Activated naive CD8-positive, alpha-beta T cell treated with anti-CD3 and anti-CD28 coated beads, Interleukin-2, amount 50 U/mL, for 24 hours (primary cell): ENCODE results near the gene TPCN2.

Source experiments
- ATAC-seq: fragments of 150-1000 bp; cut with Tn5 transposase; one replicate; pipeline ENCODE4 v1.10.0; 2021
- DNase-seq: peaks from one replicate; pipeline ENCODE4 v3.0.0; 2021
- H3K27ac Mint-ChIP-seq: one replicate; pipeline ENCODE4 v1.8.0; 2021; ENCODE audit warnings: mild to moderate bottlenecking, mixed read lengths
- H3K27me3 Mint-ChIP-seq: one replicate; pipeline ENCODE4 v1.8.0; 2021; ENCODE audit warnings: mixed read lengths
- H3K36me3 Mint-ChIP-seq: one replicate; pipeline ENCODE4 v1.8.0; 2021; ENCODE audit warnings: low read depth, mixed read lengths
- H3K4me1 Mint-ChIP-seq: one replicate; pipeline ENCODE4 v1.8.0; 2021; ENCODE audit warnings: mixed read lengths
- H3K4me3 Mint-ChIP-seq: one replicate; pipeline ENCODE4 v1.8.0; 2021; ENCODE audit warnings: mild to moderate bottlenecking, moderate library complexity, mixed read lengths
- H3K9me3 Mint-ChIP-seq: one replicate; pipeline ENCODE4 v1.8.0; 2021; ENCODE audit warnings: mixed read lengths

The TPCN2 gene

DNA sequence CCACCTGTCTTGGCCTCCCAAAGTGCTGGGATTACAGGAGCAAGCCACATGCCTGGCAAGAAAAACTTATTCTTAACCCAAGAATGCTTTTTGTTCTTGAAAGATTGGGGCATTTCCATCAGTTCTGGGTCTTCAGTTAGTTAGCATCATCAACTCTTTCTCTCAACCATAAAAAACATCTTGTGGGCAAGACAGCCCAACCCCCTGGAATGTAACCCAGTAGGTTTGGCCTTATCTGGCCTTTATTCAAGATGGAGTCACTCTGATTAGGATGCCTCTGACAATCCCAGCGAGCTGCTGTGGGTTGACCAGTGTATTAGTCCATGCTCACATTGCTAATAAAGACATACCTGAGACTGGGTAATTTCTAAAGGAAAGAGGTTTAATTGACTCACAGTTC lies 9.2 kb upstream of the TPCN2 start:
- Mint-ChIP-seq H3K4me1 (peaks cover 20% of the 10 kb centered on the region), H3K27ac (no peak overlapping the region), H3K9me3 (no peaks in the 10 kb centered on the region), H3K36me3 (no peaks in the 10 kb centered on the region), H3K27me3 (peaks cover 8% of the 10 kb centered on the region), H3K4me3 (no peak overlapping the region)
- DNase-seq (no peak), ATAC-seq (no peak)

DNA sequence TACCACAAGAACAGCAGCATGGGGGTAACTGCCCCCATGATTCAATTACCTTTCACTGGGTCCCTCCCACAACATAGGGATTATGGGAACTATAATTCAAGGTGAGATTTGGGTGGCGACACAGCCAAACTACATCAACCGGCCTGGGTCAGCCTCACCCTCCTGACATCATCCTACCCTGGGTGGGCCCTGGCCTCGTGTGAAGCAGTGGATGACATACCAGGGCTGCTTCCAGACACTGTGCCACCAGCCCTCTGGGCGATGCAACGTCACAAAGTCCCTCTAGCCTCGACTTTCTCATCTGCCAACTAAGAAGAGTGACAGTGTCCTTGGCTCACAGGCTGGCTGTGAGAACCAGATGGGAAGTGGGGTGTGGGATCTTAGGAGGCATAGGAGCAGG lies 8.7 kb upstream of the TPCN2 start:
- DNase-seq (no peak), ATAC-seq (no peak)
- Mint-ChIP-seq H3K27ac (peak overlapping the region; percentile 69), H3K9me3 (no peaks in the 10 kb centered on the region), H3K4me3 (no peak overlapping the region), H3K4me1 (peaks cover 20% of the 10 kb centered on the region), H3K27me3 (peaks cover 8% of the 10 kb centered on the region), H3K36me3 (no peaks in the 10 kb centered on the region)

DNA sequence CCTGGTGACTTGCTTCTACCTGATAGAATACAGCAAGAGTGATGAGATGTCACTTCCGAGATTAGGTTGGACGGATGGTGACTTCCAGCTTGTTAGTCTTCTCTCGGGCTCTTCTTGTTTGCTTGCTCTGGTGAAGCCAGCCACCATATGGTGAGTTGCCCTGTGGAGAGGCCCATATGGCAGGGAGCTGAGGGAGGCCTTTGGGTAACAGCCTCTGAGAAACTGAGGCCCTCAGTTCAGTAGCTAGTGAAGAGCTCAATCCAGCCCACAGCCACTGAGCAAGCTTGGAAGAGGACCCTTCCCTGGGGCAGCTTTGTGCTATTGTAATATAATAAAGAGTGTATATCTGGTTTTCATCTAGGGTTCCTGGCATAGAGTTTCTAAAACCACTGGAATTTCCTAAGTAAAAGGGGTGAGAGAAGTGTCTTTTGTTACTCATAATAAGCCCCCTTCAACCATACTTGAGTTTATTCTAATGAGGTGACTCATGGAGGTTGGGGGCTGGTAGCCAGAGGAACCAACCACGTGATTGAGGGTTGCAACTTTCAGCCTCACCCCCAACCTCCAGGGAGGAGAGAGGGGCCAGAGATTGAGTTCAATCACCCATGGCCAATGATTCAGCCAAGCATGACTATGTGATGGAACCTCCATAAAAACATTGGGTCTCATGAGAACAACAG lies 8.0 kb upstream of the TPCN2 start:
- H3K4me1 Mint-ChIP-seq: peaks cover 20% of the 10 kb centered on the region
- H3K9me3 Mint-ChIP-seq: no peaks in the 10 kb centered on the region
- H3K36me3 Mint-ChIP-seq: no peaks in the 10 kb centered on the region
- no peak overlapping the region for H3K4me3 Mint-ChIP-seq
- peaks cover 8% of the 10 kb centered on the region for H3K27me3 Mint-ChIP-seq
- peak; percentile 53 for DNase-seq
- peak; percentile 85 for ATAC-seq
- peak overlapping the region; percentile 69 for H3K27ac Mint-ChIP-seq

DNA sequence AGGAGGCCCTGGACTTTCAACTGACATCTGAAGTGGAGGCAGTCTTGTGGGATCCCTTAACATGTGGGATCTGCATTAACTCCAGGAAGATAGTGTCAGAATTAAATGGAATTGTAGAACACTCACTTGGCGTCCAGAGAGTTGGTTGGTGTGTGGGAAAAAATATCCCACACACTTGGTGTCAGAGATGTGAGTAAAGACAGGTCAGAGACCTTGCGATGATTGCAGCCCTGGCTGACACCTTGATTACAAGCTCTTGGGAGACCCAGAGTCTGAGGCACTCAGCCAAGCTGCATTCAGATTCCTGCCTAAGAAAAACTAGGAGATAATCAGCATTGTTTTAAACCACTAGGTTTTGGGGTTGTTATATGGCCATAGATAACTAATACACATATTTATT lies 7.2 kb upstream of the TPCN2 start:
- ATAC-seq (no peak), DNase-seq (no peak)
- Mint-ChIP-seq H3K27ac (no peak overlapping the region), H3K27me3 (peaks cover 3% of the 10 kb centered on the region), H3K4me3 (no peak overlapping the region), H3K9me3 (no peaks in the 10 kb centered on the region), H3K4me1 (peaks cover 20% of the 10 kb centered on the region), H3K36me3 (no peaks in the 10 kb centered on the region)

DNA sequence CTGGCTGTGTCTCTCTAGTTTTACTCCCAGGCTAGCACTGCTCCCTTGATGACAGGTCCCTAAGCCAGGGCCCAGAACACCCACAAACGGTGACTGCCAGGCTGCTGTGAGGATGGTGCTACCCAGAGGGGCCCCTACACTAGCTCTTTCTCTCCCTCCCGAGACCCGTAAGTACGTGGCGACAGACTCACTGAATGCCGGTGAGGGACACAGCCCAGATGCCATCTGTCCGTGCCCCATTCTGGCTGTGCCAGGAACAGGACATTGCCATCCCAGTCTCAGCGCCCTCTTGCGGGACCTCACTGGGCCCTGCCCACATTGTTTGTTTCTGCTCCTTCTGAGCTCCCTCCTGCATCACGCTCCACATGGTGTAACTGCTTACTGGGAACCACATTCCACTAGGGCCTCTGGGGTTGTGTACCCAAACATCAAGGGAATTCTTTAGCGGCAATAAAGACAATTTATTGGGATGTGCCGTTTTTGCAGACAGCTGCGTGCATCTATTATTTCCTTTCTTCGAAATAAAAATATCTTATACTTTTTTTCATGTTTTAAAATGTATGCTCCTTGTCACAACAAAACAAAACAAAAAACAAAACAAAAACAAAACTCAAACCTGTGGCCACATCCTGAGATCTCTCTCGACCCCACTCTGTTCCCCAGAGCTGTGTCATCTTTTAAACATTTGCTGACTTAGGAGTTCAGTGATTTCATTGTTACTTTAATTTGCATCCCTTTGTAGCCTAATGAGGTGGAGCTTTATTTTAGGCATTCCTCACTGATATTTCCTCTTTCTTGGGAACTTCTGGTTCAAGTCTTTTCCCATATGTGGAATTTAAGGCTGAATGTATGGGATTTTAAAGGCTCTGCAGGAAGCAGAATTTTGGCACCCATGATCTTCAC lies 4.4 kb upstream of the TPCN2 start:
- Mint-ChIP-seq H3K27ac (no peak overlapping the region), H3K36me3 (no peaks in the 10 kb centered on the region), H3K9me3 (no peaks in the 10 kb centered on the region), H3K4me3 (no peak overlapping the region), H3K4me1 (peaks cover 29% of the 10 kb centered on the region), H3K27me3 (peaks cover 3% of the 10 kb centered on the region)
- ATAC-seq: no peak
- DNase-seq: peak; percentile 20

DNA sequence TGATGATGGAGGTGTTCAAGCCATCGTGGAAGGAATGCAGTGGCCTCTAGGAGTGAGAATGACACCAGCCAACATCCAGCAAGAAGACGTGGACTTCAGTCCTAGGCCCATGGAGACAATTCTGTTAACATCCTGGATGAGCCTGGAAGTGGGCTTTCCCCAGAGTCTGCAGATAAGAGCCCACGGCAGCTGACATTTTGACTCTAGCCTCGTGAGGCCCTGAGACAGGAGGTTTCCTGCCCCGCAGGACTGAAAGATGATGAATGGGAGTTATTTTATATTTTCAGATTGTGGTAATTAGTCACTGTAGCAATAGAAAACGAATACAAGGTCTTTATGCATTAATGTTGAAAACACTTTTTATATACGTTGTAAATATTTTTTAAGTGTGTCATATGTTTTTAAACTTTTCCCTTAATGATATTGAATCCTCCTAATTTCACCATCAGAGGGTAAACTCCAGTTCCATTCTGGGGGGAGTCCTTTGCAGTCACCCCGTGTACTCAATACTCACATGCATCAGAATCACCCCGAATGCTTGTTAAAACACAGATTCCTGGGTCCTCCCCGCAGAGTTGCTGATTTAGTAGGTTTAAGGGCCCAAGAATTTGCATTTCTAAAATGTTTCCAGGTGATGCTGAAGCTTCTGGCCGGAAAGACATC lies 570 bp upstream of the TPCN2 start:
- peak overlapping the region; percentile 73 for H3K4me3 Mint-ChIP-seq
- ATAC-seq (no peak), DNase-seq (no peak)
- H3K27ac Mint-ChIP-seq: peak overlapping the region; percentile 44
- H3K27me3 Mint-ChIP-seq: peaks cover 3% of the 10 kb centered on the region
- H3K4me1 Mint-ChIP-seq: peaks cover 30% of the 10 kb centered on the region
- H3K9me3 Mint-ChIP-seq: no peaks in the 10 kb centered on the region
- H3K36me3 Mint-ChIP-seq: no peaks in the 10 kb centered on the region

DNA sequence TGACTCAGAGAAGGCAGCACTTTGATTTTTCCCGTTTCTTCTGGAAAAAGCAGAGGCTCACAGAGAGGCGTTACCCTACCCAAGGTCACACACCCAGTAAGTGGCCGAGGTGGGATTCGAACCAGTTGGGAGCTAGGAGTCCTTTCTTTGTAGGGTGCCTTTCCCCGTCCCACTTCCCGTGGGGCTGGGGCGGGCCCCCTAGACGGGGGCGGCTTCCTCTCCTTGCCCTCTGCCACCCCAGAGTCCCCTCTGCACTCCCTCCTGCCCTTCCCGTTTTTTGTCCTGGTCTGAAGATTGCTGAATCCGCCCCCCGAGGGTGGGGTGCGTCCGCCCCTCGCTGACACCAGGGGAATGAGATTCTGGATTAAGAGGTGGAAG lies 747 bp downstream of the TPCN2 start:
- Mint-ChIP-seq H3K36me3 (no peaks in the 10 kb centered on the region), H3K9me3 (no peaks in the 10 kb centered on the region), H3K4me3 (peak overlapping the region; percentile 81), H3K27me3 (no peaks in the 10 kb centered on the region), H3K27ac (peak overlapping the region; percentile 78), H3K4me1 (peaks cover 30% of the 10 kb centered on the region)
- peak; percentile 44 for DNase-seq
- ATAC-seq: peak; percentile 8

DNA sequence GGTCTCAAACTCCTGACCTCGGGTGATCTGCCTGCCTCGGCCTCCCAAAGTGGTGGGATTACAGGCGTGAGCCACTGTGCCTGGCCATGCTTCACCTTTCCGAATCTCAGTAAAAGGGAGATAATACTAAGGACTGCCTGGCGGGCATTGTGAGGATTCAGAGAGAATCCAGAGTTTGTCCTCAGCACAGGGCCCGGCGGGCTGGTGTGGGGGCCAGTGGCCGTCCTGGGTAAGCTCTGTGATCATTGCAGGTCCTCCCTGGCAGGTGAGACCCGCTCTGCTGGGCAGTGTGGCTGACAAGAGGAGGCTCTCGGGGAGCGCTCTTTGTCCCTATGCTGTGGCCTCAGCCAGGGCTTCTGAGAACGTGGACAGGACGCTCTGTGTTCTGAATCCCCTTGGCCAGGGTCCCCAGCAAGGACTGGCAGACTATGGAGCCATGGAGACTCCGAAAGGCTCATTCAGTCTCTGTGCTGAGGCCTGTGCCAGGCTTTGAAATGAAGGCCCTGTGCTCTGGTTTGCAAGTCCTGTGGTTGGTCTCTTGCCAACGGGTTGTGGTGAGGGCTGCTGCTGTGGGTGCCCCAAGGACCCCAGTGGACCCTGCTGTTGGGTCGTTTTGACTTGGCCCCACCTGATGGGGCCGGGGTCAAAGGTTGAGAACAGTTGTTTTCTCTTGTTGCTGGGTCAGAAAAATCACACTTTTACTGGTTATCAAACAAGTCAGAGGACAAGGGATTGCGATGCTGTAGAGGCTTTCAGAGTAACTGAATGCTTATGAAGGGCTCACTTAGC lies 2.1 kb downstream of the TPCN2 start:
- H3K4me3 Mint-ChIP-seq: peak overlapping the region; percentile 81

DNA sequence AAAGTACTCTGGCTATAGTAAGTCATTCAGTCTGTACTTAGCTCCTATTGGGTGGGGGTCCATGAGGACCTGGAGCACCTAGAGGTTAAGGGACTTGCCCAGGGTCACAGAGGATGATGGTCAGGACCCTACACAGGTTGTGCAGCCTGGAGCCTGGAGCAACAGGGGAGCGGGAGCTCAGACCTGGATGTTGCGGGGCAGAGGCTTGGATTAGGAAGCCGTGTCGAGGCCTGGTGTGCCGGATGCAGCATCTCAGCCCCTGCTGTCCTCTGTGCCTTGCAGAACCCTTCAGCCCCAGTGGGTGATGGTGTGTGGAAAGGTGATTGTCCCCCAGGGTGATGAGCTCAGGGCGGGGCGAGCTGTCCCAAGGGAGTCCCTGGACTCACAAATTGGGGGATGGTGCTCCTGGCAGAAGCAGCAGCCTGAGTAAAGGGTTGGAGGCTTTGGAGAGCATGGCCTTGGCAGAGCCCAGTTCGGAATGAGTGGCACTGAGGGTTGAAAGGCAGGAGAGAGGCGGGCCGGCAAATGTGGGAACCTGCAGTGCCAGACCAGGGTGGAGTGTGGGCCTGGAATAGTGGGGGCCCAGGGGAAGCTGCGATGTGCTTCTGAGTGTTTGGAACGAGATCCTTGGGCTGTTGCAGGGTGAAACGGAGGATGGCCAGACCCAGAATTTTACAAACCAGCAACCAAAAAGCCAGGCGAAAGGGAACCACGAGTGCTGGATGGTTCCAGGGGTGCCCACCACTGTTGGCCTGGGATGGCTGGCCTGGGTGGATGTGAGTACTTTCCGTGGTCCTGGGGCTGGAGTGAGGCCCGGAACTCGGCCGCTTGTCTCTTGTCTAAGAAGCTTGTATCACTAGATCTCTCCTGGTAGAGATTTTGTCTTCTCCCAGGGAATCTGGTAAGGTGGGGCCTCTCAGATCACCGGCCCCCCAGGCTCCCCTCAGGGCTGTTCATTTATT lies 2.9 kb downstream of the TPCN2 start:
- no peak for DNase-seq
- H3K9me3 Mint-ChIP-seq: no peaks in the 10 kb centered on the region
- peaks cover 2% of the 10 kb centered on the region for H3K36me3 Mint-ChIP-seq
- H3K27ac Mint-ChIP-seq: peak overlapping the region; percentile 60
- H3K4me3 Mint-ChIP-seq: no peak overlapping the region
- H3K4me1 Mint-ChIP-seq: peaks cover 39% of the 10 kb centered on the region
- no peaks in the 10 kb centered on the region for H3K27me3 Mint-ChIP-seq
- ATAC-seq: no peak

More for the DNA sequence above, 2.1 kb downstream of the TPCN2 start:
- H3K9me3 Mint-ChIP-seq: no peaks in the 10 kb centered on the region
- H3K36me3 Mint-ChIP-seq: peaks cover 2% of the 10 kb centered on the region
- no peaks in the 10 kb centered on the region for H3K27me3 Mint-ChIP-seq
- no peak overlapping the region for H3K27ac Mint-ChIP-seq
- ATAC-seq (no peak), DNase-seq (no peak)
- H3K4me1 Mint-ChIP-seq: peaks cover 33% of the 10 kb centered on the region

DNA sequence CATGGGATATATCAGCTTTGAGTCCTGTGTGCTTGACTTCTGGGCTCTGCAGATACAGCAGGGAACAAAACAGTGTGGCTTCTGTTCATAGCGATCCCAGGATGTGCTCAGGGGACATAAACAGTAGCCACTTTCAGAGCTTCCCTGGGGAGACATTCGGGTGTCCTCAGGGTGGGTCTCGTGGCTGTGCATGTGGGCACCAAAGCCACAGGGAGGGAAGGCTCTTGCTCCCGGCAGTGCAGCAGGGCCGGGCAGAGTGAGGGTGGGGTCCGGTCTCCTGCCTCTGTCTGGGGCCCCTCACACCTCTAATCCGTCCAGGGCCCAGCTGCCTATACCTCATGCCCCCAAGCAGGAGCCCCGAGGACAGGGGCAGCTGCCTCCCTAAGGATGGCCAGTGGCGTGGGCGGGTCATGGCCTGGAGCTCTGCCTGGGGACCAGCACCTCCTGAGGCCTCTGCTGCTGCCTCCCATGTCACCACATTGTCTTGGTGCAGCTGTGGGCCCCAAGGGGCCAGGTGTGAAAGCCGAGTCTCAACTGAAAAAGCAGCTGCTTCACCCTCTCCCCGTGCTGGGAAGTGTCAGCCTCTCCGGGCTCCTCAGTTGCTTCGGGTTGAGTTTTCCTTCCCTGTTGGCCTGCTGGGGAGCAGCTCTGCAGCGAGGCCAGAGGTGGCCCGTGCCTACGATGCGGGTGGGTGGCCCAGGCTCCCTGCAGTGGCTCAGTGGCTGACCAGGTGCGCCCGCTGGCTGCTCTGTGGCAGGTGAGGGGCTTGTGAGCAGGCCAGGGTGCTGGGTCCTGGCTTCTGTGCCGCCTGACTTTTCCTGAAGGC lies 3.8 kb downstream of the TPCN2 start:
- DNase-seq (no peak), ATAC-seq (no peak)
- no peak overlapping the region for H3K4me3 Mint-ChIP-seq
- no peaks in the 10 kb centered on the region for H3K27me3 Mint-ChIP-seq
- H3K9me3 Mint-ChIP-seq: no peaks in the 10 kb centered on the region
- no peak overlapping the region for H3K27ac Mint-ChIP-seq
- H3K4me1 Mint-ChIP-seq: peaks cover 39% of the 10 kb centered on the region
- peaks cover 2% of the 10 kb centered on the region for H3K36me3 Mint-ChIP-seq

DNA sequence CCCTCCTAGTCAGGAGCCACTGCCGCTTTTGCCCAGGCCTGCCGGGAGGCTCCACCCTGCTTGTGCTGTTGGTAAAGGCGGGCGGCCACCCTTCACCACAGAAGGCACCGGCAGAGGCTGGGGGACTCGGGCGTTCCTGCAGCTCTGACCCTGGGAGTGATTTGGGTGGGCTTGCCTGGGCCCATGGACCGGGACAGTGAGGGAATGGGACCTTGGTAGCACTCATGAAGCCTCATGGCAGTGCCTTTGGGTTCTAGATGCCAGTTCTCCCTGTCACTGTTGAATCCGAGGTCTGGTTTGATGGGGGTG lies 4.4 kb downstream of the TPCN2 start:
- Mint-ChIP-seq H3K36me3 (peaks cover 2% of the 10 kb centered on the region), H3K4me1 (peaks cover 34% of the 10 kb centered on the region), H3K4me3 (no peak overlapping the region), H3K9me3 (no peaks in the 10 kb centered on the region), H3K27ac (no peak overlapping the region), H3K27me3 (no peaks in the 10 kb centered on the region)
- ATAC-seq (no peak), DNase-seq (no peak)

DNA sequence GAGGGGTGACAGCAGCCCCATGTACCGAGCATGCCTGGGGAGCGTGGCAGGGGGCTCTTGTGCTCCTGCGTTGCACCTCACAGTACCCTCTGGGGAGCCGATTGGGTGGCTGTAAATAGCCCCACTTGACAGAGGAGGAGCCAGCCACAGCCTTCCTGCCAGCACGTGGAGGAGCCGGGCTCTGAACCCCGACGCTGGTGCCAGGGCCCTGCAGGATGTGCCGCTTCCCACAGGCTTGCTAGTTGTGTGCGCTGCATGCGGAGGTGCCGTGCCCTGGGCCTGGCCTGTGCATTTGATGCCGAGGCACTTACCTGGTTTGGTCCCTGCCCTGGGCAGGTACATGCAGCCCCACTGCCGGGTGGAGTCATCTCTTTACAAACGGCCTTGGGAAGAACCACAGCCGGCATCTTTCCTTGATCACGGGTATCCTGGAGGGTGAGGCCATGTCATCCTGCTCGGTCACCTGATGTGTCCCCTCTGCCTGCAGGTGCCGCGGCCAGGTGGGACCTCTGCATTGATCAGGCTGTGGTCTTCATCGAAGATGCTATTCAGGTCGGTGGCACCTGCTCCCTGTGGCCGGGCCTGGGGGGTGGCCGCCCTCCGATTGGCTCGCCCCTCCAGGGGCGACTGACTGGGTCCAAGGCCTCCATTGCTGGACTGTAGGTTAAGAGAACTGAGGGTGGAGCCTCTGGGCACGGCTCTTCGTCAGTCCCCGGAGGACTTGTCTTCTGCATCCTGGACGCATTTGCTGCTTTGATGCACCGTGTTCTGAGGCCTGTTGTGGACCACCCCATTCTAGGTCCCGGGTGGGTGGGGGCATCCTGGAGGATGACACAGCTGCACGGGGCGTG lies 5.0 kb downstream of the TPCN2 start:
- H3K4me3 Mint-ChIP-seq: no peak overlapping the region
- no peaks in the 10 kb centered on the region for H3K27me3 Mint-ChIP-seq
- H3K27ac Mint-ChIP-seq: no peak overlapping the region
- ATAC-seq (no peak), DNase-seq (no peak)
- H3K36me3 Mint-ChIP-seq: peaks cover 2% of the 10 kb centered on the region
- H3K9me3 Mint-ChIP-seq: no peaks in the 10 kb centered on the region
- peaks cover 30% of the 10 kb centered on the region for H3K4me1 Mint-ChIP-seq
